ENCODE measurements around the gene DGKB.

The DGKB gene

GRCh38 chr7:14688208-14688607, 214.3 kb downstream of the DGKB start:
- DNase-seq (ENCODE audit: low read depth in 2 of 2): no peak

DNA sequence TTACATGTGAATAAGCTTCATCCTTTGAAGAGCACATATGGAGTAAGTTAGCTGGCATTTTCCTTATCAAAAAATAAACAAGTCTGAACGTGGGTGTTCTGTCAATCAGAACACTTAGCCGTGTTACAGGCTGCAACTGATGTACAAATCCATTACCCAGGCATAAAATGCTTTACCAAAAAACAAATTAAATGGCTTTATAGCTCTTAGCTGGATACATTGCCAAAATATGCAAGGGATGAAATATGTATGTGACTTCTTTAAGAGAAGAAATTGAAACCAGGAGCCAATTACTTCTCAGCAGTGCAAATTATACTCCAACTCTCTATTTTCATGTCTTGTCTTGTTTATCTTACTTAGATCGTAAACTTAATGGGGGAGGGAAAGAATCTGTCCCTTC, 214.8 kb downstream of the DGKB start:
- no peak for DNase-seq (ENCODE audit: low read depth in 2 of 2)

DNA sequence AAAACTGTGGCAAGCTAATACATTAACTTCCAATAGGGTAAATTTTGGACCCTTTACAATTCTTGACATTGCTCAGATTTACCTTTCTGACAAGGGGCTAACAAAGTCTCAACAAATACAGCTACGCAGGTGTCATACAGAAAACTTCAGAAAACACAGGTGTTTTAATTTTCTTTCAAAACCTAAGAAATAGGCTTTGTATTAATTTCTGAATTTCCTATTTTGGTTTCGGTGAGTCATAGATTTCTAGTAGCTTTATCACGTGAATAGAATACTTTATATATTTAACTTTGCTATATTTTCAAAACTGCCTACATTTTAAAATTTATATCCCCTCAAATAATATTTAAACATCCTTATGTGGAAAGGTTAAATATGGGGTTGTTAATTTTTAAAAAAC, 215.3 kb downstream of the DGKB start:
- no peak for DNase-seq (ENCODE audit: low read depth in 2 of 2)

DNA sequence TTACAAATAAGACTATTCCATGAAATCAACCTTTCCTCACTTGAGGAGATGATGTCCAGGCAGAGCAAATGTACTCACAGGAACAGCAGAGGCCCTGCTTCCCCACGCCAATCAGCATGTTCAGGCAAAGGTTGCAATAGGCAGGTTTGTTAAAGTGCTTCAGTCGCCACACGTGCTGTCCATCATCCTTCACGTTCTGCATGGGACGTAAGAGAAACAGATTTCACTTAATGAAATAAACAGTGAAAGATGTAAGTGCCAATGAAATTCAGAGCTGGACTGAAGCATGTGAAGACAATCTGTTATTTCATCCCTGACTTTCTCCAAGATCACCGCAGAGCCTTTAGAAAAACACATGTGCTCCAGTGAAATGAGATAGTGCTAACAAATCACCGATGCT, 217.4 kb downstream of the DGKB start:
- no peak for DNase-seq (ENCODE audit: low read depth in 2 of 2)

DNA sequence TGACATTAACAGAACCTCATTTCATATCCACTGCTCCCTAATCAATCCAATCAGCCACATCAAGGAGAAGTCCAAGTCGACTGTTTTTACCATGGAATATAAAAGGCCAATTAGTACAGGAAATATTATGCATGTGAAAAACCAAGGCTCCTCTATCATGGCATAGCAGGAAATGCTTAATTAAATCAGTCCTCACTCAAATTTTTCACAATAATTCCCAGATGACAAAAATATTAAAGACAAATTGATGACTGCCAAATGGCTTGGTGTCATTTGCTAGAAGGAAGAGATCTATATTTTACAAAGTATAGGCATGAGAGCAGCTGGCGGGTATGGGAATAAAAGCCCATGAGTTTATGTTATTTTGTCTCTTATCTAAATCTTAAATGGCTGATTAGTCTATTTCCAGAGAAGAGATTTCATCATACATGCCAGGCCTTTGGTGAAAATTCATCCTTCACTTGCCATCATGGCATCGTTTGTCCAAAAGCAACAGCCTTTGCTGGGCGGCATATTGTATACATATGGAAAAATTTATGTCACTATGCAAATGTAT, 219.6 kb downstream of the DGKB start:
- DNase-seq (ENCODE audit: low read depth in 2 of 2): no peak

GRCh38 chr7:14676896-14677295, 225.7 kb downstream of the DGKB start:
- DNase-seq (ENCODE audit: low read depth in 2 of 2): no peak

DNA sequence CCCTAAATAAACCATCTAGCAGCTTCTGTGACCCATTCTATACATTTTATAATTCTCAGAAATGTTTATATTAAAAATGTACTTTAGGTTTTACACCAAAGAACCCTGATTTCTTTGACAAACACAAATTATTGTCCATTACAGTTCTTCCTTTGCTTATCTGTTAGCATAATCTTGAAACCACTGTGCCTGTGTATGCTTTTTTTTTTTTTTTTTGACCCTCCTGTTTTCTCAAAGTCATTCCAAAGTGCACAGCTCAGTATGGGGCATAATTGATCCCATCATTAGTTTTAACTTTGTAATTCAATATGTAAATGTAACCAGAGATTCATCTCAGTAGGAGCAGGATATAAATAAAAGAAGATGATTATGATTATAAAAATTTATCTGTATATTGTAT, 229.3 kb downstream of the DGKB start:
- DNase-seq (ENCODE audit: low read depth in 2 of 2): no peak

- DNase-seq (ENCODE audit: low read depth in 2 of 2): no peak
These were observed 235.6 kb downstream of the DGKB start for GRCh38 chr7:14666913-14667312.

DNA sequence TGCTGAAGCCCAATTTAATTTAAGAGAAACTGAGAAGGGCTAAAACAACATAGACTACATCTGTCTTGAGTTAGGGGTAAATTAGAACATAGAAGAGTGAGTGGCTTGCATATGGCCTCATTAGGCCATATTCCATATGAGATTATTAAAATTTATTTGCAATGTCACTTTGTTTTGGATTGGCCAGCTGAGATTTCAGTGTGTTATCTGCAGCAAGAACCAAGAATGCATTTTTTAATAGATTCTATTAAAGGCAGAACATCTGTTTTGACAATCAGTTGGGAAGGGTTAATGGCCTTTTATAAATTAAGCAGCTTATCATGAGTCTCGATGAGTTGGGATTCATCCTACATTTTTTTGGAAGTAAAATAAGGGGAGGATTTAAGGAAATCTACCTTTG, 236.2 kb downstream of the DGKB start:
- DNase-seq (ENCODE audit: low read depth in 2 of 2): no peak

DNA sequence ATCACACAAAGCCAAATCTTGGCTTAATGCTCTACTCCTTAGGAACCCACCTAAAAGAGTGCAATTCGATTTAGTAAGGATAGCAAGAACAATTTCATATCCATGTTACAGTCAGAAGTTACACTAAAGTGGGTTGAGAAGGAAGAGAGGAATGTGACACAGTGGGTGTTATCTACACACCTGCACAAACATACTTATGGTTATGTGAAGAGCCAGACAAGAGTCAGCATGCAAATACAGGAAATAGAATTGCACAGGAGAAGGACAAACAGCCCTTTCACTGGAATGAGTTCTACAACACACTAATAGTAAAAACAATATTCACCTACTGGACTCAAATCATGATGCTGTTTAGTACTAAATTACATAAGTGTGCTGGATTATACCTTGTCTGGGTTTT, 262.8 kb downstream of the DGKB start:
- no peak for DNase-seq (ENCODE audit: low read depth in 2 of 2)

- no peak for DNase-seq (ENCODE audit: low read depth in 2 of 2)
These were observed 263.2 kb downstream of the DGKB start for GRCh38 chr7:14639329-14639728.

- no peak for DNase-seq (ENCODE audit: low read depth in 2 of 2)
These were observed 264.6 kb downstream of the DGKB start for GRCh38 chr7:14637968-14638367.

- no peak for DNase-seq (ENCODE audit: low read depth in 2 of 2)
These were observed 266.6 kb downstream of the DGKB start for GRCh38 chr7:14635955-14636354.

DNA sequence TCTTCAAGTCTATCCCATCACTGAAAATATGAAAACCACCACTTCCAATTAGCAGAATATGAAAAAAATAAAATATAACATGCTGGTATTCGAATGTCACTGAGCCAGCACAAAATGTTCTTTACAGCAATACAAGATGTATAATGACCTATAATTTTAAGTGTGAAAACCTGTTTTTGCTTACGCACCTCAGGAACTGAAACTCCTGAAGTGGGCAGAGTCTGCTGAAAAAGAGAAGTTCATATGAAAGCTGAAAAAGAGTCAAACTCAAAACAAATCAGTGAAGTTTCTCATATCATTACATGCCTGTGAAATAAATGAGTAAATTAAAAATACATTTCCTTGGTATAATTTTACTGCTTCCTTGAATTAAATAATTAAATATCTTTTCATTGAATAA, 272.5 kb downstream of the DGKB start:
- no peak for DNase-seq (ENCODE audit: low read depth in 2 of 2)

- no peak for DNase-seq (ENCODE audit: low read depth in 2 of 2)
These were observed 274.0 kb downstream of the DGKB start for GRCh38 chr7:14628516-14628915.

DNA sequence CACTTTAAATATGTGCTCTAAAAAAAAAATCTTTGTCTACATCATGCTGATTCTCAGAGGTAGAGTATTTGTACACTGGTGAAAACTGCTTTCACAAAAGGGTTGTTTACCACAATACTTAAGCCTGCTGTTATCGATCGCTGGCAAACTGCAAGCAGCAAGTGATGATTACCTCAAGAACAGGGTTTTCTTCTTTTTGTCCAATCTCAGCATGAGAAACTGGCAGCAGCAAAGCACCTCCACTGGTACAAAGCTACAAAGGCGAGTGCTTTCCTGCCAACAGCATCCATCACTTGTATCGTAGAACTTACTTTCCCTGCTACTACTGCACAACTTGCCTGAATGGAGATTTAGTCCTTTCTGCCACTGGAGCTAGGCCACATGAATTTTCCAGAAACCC, 276.5 kb downstream of the DGKB start:
- DNase-seq (ENCODE audit: low read depth in 2 of 2): no peak

DNA sequence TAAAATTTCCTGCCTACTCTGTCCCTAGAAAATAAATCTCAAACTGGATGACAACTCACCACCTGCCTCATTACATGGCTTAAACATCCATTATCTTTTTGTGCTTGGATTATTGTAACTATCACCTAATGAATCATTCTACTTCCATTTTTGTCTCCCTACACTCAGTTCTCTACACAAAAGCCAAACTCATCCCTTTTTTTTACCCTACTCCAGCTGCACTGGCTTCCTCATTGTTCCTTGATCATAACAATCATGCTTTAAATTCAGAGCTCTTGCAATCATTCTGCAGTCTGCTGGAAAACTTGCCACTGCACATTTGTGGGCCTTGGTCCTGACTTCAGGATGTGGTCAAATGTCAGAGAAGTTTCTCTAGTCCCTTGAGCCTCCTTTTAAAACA, 280.0 kb downstream of the DGKB start:
- DNase-seq (ENCODE audit: low read depth in 2 of 2): no peak

DNA sequence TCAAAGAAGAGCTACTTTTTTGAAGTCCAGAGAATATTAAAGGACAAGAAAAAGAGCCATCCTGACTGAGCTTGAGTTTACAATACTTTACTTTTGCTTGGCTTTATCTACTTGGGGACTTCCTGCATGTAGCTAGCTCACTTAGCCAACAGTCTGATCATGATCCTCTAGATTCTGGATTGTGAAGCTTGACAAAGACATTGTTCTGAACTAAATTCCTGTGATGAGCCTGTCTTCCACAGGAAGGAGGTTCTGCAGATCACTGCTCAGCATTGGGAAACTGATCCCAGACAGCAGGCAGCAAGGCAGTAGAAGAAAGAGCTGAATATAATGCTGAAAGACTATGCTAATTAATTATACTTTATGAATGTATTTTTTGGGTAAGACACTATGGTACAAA, 296.4 kb downstream of the DGKB start:
- no peak for DNase-seq (ENCODE audit: low read depth in 2 of 2)

DNA sequence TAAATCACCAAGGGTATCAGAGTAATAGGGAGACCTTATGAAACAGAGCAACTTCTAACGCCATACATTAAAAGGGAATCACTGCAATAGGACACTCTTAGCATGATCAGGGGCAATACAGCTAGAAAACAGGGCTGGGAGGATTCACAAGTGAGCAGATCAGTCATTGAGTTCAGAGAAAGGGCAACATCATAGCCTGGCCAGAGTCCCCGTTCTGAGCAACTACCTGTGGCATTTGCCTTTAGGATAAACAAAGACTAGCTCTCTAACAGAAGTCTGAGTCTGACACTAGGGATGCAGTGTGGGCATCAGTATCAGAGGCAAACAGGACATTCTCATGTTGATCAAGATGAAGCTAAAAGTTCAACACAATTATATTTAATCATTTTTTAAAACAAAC, 297.9 kb downstream of the DGKB start:
- DNase-seq (ENCODE audit: low read depth in 2 of 2): no peak

- DNase-seq (ENCODE audit: low read depth in 2 of 2): no peak
These were observed 299.7 kb downstream of the DGKB start for GRCh38 chr7:14602851-14603250.

- no peak for DNase-seq (ENCODE audit: low read depth in 2 of 2)
These were observed 301.7 kb downstream of the DGKB start for GRCh38 chr7:14600766-14601367.

DNA sequence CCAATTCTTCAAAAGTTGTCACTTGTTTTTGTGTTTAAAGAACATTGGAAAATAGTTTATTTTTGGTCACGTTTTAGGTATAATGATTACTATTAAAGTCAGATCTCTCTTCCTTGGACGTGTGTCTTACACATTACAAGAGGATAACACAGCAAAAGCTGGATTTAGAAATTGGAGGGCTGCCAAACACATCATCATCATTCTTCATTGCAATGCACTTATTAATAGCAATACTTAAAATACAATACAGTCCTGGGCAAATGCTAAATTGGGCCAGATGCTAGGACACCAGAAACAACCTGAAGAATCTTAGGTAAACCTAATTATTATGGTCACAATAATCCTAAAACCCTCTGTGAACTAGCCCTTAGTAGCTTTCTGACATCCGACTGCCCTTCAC, 303.6 kb downstream of the DGKB start:
- DNase-seq (ENCODE audit: low read depth in 2 of 2): no peak

DNA sequence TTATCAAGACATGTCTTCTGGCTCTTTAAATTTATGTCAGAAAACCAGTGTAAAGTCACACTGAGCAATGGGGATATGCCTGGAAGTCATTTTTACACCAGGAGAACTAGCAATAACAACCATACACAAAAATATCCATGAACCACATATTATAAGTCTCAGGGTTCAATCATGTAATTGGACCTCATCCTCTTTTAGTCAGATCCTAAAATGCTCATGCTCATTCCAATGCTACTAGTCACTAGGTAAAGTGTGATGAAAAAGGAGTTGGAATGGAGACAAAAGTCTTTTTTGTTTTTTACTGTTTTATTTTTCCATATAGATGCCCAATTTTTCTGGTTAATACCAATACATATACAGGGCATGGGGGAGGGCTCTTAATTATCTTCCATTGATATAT, 306.1 kb downstream of the DGKB start:
- no peak for DNase-seq (ENCODE audit: low read depth in 2 of 2)

DNA sequence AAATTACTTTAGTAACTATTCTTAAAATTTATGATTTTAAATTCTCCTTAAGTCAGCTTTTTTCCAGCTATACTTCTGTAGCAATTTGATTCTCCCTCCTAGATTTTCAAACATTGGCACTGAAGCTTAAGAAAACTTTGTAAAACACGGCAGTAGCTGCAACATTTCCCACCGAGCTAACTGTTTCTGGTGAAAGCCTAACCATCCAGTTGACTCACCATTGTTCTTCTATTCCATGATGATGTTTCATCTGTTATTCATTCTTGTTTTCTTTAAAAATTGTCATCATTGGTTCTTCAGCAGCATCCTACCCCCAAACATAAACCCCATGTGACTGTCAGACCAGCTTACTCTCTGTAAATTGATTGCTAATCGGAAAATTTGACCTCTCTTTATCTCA, 312.3 kb downstream of the DGKB start:
- DNase-seq (ENCODE audit: low read depth in 2 of 2): no peak
